ENCODE results near the gene COPS2.

Gene COPS2

DNA sequence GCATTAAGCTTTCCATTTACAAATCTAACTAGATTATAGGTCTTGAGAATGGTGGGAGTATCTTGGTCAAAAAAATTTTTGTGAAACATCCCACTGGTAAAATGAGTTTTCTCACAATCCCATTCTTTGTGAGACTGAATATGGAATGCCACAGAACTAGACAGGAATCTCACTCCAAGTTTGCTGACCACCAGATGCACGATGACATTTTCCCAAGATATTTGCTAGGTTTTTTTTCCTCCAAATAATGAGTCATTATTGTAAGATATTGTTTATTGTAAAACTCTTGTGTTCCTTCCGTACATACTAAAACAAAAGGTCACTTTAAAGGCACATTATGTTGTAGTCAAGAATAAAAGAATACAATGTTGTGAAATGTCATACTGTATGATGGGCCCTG is 53.9 kb downstream of the COPS2 start:
- no peaks in the 10 kb centered on the region for H3K27me3 ChIP-seq (ENCODE audit: insufficient read depth, poor library complexity, severe bottlenecking)
- H3K27ac ChIP-seq (replicated peaks), result no peak overlapping the region
- TF ChIP-seq, protein P1, sequence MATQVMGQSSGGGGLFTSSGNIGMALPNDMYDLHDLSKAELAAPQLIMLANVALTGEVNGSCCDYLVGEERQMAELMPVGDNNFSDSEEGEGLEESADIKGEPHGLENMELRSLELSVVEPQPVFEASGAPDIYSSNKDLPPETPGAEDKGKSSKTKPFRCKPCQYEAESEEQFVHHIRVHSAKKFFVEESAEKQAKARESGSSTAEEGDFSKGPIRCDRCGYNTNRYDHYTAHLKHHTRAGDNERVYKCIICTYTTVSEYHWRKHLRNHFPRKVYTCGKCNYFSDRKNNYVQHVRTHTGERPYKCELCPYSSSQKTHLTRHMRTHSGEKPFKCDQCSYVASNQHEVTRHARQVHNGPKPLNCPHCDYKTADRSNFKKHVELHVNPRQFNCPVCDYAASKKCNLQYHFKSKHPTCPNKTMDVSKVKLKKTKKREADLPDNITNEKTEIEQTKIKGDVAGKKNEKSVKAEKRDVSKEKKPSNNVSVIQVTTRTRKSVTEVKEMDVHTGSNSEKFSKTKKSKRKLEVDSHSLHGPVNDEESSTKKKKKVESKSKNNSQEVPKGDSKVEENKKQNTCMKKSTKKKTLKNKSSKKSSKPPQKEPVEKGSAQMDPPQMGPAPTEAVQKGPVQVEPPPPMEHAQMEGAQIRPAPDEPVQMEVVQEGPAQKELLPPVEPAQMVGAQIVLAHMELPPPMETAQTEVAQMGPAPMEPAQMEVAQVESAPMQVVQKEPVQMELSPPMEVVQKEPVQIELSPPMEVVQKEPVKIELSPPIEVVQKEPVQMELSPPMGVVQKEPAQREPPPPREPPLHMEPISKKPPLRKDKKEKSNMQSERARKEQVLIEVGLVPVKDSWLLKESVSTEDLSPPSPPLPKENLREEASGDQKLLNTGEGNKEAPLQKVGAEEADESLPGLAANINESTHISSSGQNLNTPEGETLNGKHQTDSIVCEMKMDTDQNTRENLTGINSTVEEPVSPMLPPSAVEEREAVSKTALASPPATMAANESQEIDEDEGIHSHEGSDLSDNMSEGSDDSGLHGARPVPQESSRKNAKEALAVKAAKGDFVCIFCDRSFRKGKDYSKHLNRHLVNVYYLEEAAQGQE (IDR thresholded peaks at IDR 0.05; ENCODE audit: insufficient replicate concordance, low read depth), result no peak
- TF ChIP-seq POLR2AphosphoS5 (IDR thresholded peaks at IDR 0.05; ENCODE audit: low read depth), result no peak
- TF ChIP-seq, protein P2, sequence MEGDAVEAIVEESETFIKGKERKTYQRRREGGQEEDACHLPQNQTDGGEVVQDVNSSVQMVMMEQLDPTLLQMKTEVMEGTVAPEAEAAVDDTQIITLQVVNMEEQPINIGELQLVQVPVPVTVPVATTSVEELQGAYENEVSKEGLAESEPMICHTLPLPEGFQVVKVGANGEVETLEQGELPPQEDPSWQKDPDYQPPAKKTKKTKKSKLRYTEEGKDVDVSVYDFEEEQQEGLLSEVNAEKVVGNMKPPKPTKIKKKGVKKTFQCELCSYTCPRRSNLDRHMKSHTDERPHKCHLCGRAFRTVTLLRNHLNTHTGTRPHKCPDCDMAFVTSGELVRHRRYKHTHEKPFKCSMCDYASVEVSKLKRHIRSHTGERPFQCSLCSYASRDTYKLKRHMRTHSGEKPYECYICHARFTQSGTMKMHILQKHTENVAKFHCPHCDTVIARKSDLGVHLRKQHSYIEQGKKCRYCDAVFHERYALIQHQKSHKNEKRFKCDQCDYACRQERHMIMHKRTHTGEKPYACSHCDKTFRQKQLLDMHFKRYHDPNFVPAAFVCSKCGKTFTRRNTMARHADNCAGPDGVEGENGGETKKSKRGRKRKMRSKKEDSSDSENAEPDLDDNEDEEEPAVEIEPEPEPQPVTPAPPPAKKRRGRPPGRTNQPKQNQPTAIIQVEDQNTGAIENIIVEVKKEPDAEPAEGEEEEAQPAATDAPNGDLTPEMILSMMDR (IDR thresholded peaks at IDR 0.05; ENCODE audit: insufficient read depth, low read length), result no peak
- TF ChIP-seq GABPA (IDR thresholded peaks at IDR 0.05; ENCODE audit: low read depth), result no peak
- TF ChIP-seq SPI1 (IDR thresholded peaks at IDR 0.05; ENCODE audit: borderline replicate concordance, low read depth), result no peak
- no peak for DNase-seq (ENCODE audit: low read depth in 1 of 2, low spot score in 1 of 2)
- H3K4me3 ChIP-seq (replicated peaks; ENCODE audit: insufficient read depth, low read length), result no peak overlapping the region

- peak in 1 of 2 experiments; percentile 3 for DNase-seq (ENCODE audit: low read depth in 1 of 2, low spot score in 1 of 2)
- Histone ChIP-seq H3K27ac (replicated peaks) (no peak overlapping the region), H3K27me3 (ENCODE audit: insufficient read depth, poor library complexity, severe bottlenecking) (no peaks in the 10 kb centered on the region), H3K4me3 (replicated peaks; ENCODE audit: insufficient read depth, low read length) (no peak overlapping the region)
- TF ChIP-seq, protein P2 (IDR thresholded peaks at IDR 0.05; ENCODE audit: insufficient read depth, low read length), result no peak
- no peak for TF ChIP-seq GABPA (IDR thresholded peaks at IDR 0.05; ENCODE audit: low read depth)
Measured at GRCh38 chr15:49096090-49096750, 59.2 kb downstream of the COPS2 start.

GRCh38 chr15:49094923-49095322 is 60.5 kb downstream of the COPS2 start:
- H3K27ac ChIP-seq (replicated peaks), result no peak overlapping the region
- no peak for DNase-seq (ENCODE audit: low read depth in 1 of 2, low spot score in 1 of 2)
- no peak overlapping the region for H3K4me3 ChIP-seq (replicated peaks; ENCODE audit: insufficient read depth, low read length)
- H3K27me3 ChIP-seq (ENCODE audit: insufficient read depth, poor library complexity, severe bottlenecking), result no peaks in the 10 kb centered on the region
- TF ChIP-seq GABPA (IDR thresholded peaks at IDR 0.05; ENCODE audit: low read depth) (no peak), SPI1 (IDR thresholded peaks at IDR 0.05; ENCODE audit: borderline replicate concordance, low read depth) (no peak), POLR2AphosphoS5 (IDR thresholded peaks at IDR 0.05; ENCODE audit: low read depth) (no peak)
- TF ChIP-seq, protein P2 (IDR thresholded peaks at IDR 0.05; ENCODE audit: insufficient read depth, low read length), result no peak
- TF ChIP-seq, protein P1 (IDR thresholded peaks at IDR 0.05; ENCODE audit: insufficient replicate concordance, low read depth), result no peak
